ENCODE results near the gene KRTDAP. TPM values are rescaled to one million over a fixed set of nuclear protein-coding genes. Genes with fewer than 3 reads are reported as not detected.

The KRTDAP gene
- total RNA-seq, 1 experiment from 2014 or later, result 1.7 TPM

- TF ChIP-seq FOXK1 (CRISPR knock-in tag; IDR thresholded peaks at IDR 0.05), result no peak
- TF ChIP-seq, protein P1, sequence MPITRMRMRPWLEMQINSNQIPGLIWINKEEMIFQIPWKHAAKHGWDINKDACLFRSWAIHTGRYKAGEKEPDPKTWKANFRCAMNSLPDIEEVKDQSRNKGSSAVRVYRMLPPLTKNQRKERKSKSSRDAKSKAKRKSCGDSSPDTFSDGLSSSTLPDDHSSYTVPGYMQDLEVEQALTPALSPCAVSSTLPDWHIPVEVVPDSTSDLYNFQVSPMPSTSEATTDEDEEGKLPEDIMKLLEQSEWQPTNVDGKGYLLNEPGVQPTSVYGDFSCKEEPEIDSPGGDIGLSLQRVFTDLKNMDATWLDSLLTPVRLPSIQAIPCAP (CRISPR knock-in tag; IDR thresholded peaks at IDR 0.05), result no peak
- no peak for TF ChIP-seq JAZF1 (CRISPR knock-in tag; IDR thresholded peaks at IDR 0.05)
- TF ChIP-seq, protein P2, sequence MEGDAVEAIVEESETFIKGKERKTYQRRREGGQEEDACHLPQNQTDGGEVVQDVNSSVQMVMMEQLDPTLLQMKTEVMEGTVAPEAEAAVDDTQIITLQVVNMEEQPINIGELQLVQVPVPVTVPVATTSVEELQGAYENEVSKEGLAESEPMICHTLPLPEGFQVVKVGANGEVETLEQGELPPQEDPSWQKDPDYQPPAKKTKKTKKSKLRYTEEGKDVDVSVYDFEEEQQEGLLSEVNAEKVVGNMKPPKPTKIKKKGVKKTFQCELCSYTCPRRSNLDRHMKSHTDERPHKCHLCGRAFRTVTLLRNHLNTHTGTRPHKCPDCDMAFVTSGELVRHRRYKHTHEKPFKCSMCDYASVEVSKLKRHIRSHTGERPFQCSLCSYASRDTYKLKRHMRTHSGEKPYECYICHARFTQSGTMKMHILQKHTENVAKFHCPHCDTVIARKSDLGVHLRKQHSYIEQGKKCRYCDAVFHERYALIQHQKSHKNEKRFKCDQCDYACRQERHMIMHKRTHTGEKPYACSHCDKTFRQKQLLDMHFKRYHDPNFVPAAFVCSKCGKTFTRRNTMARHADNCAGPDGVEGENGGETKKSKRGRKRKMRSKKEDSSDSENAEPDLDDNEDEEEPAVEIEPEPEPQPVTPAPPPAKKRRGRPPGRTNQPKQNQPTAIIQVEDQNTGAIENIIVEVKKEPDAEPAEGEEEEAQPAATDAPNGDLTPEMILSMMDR (IDR thresholded peaks at IDR 0.05), result no peak
- TF ChIP-seq JUN (CRISPR knock-in tag; IDR thresholded peaks at IDR 0.05), result no peak
These were observed 31.0 kb upstream of the KRTDAP start (continued) for GRCh38 chr19:35521124-35521743.

DNA sequence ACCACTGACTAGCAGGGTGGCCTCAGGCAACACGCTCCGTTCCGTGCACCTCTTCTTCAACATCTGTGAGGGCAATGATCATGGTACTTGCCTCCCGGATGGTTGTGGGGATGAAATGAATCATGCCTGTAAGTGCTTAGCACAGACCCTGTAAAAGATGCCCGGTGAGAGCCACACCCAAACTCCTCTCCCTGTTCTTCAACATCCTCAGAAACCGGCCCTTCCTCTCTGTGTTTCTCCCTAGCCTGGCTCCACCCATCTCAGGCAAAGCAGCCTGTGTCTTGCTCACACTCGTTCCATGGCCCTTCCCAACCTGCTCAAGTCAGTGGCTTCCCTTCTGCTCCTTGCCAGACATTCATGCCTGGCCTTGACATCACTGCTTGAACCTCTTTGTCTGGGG, 29.0 kb upstream of the KRTDAP start:
- H3K27ac Mint-ChIP-seq, result no peak overlapping the region
- no peak for TF ChIP-seq NFATC4 (CRISPR knock-in tag; IDR thresholded peaks at IDR 0.05)
- no peak for TF ChIP-seq ATF1 (CRISPR knock-in tag; IDR thresholded peaks at IDR 0.05)
- no peak for TF ChIP-seq CREB1 (CRISPR knock-in tag; IDR thresholded peaks at IDR 0.05)
- no peak for TF ChIP-seq FOXK1 (CRISPR knock-in tag; IDR thresholded peaks at IDR 0.05)
- TF ChIP-seq IRF2 (CRISPR knock-in tag; IDR thresholded peaks at IDR 0.05; ENCODE audit: borderline replicate concordance, low read depth), result no peak
- TF ChIP-seq ELF4 (CRISPR knock-in tag; IDR thresholded peaks at IDR 0.05; ENCODE audit: low read depth), result no peak
- TF ChIP-seq HMGXB4 (CRISPR knock-in tag; IDR thresholded peaks at IDR 0.05), result no peak
- TF ChIP-seq TP53 (CRISPR knock-in tag; IDR thresholded peaks at IDR 0.05), result no peak
- no peak for TF ChIP-seq GABPB1 (CRISPR knock-in tag; IDR thresholded peaks at IDR 0.05)
- no peak for TF ChIP-seq CREM (CRISPR knock-in tag; IDR thresholded peaks at IDR 0.05)
- no peak for TF ChIP-seq ATF2 (CRISPR knock-in tag; IDR thresholded peaks at IDR 0.05; ENCODE audit: borderline replicate concordance, low read depth)
- no peak for TF ChIP-seq ZNF121 (CRISPR knock-in tag; IDR thresholded peaks at IDR 0.05)
- TF ChIP-seq, protein P2 (IDR thresholded peaks at IDR 0.05), result no peak
- TF ChIP-seq NR1H2 (CRISPR knock-in tag; IDR thresholded peaks at IDR 0.05), result no peak
- TF ChIP-seq, protein P3, sequence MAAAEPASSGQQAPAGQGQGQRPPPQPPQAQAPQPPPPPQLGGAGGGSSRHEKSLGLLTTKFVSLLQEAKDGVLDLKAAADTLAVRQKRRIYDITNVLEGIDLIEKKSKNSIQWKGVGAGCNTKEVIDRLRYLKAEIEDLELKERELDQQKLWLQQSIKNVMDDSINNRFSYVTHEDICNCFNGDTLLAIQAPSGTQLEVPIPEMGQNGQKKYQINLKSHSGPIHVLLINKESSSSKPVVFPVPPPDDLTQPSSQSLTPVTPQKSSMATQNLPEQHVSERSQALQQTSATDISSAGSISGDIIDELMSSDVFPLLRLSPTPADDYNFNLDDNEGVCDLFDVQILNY (CRISPR knock-in tag; IDR thresholded peaks at IDR 0.05), result no peak
- TF ChIP-seq ETV6 (CRISPR knock-in tag; IDR thresholded peaks at IDR 0.05), result no peak
- no peak for TF ChIP-seq ATF6 (CRISPR knock-in tag; IDR thresholded peaks at IDR 0.05)
- H3K4me3 Mint-ChIP-seq, result no peak overlapping the region
- DNase-seq (ENCODE audit: low spot score) (no peak), ATAC-seq (no peak; the same call in 1 of the 2 replicates)
- H3K9me3 Mint-ChIP-seq, result no peaks in the 10 kb centered on the region
- CTCF ChIA-PET, result interaction anchor here (0.9 kb wide), 1 partner anchor 9 kb away, joined by 4 read pairs; no protein-coding TSS in a partner anchor
- no peaks in the 10 kb centered on the region for H3K36me3 Mint-ChIP-seq
- H3K27me3 Mint-ChIP-seq (ENCODE audit: low read depth), result no peaks in the 10 kb centered on the region; the same call in 1 of the 2 replicates
- POLR2A ChIA-PET, result interaction anchor here (0.5 kb wide), 1 partner anchor 141 kb away, joined by 3 read pairs; no protein-coding TSS in a partner anchor
- H3K4me1 Mint-ChIP-seq, result peaks cover 33% of the 10 kb centered on the region
